Activated naive CD4-positive, alpha-beta T cell treated with anti-CD3 and anti-CD28 coated beads for 36 hours (primary cell): ENCODE measurements around the gene SFXN5. TPM values are rescaled to one million over a fixed set of nuclear protein-coding genes. Genes with fewer than 3 reads are reported as not detected.

Source experiments
- CTCF ChIA-PET: fragments of 350-600 bp; sonication (Branson Sonifier 250); formaldehyde crosslinking; loops from one replicate; lab custom pipeline; 2021; ENCODE audit warnings: antibody characterized with exemption; lab: Charles Lee
- DNase-seq: peaks from one replicate; pipeline ENCODE4 v3.0.0-alpha.2; 2020
- H3K27ac Mint-ChIP-seq: one replicate; pipeline ENCODE4 v1.8.0; 2021; ENCODE audit warnings: mild to moderate bottlenecking, mixed read lengths
- H3K27me3 Mint-ChIP-seq: one replicate; pipeline ENCODE4 v1.8.0; 2021; ENCODE audit warnings: low read depth, mixed read lengths
- H3K36me3 Mint-ChIP-seq: one replicate; pipeline ENCODE4 v1.8.0; 2021; ENCODE audit warnings: low read depth, mixed read lengths
- H3K4me1 Mint-ChIP-seq: one replicate; pipeline ENCODE4 v1.8.0; 2021; ENCODE audit warnings: low read depth, mixed read lengths
- H3K4me3 Mint-ChIP-seq: one replicate; pipeline ENCODE4 v1.8.0; 2021; ENCODE audit warnings: mild to moderate bottlenecking, moderate library complexity, mixed read lengths
- H3K9me3 Mint-ChIP-seq: one replicate; pipeline ENCODE4 v1.8.0; 2021; ENCODE audit warnings: mixed read lengths
- intact Hi-C: fragments of 100-400 bp; cut with micrococcal nuclease; formaldehyde crosslinking; loops from one replicate; pipeline ENCODE4 v1.15.1; 2023
- total RNA-seq, 2 experiments: library from RNA; stranded (reverse); gene quantifications; one replicate each; pipeline ENCODE4 v1.2.3, GENCODE V29; 2021

Gene SFXN5
- total RNA-seq, 2 experiments from 2014 or later = 5.3 to 6.8 TPM

- Mint-ChIP-seq H3K4me3 (no peak overlapping the region), H3K4me1 (peaks cover 2% of the 10 kb centered on the region)
Measured at GRCh38 chr2:72893594-72894319, 177.8 kb downstream of the SFXN5 start.

GRCh38 chr2:72892506-72893173, 178.9 kb downstream of the SFXN5 start:
- H3K36me3 Mint-ChIP-seq = peaks cover 5% of the 10 kb centered on the region
- H3K4me1 Mint-ChIP-seq = peaks cover 8% of the 10 kb centered on the region
- DNase-seq = peak; percentile 75
- no peaks in the 10 kb centered on the region for H3K9me3 Mint-ChIP-seq
- peaks cover 46% of the 10 kb centered on the region for H3K27me3 Mint-ChIP-seq
- H3K27ac Mint-ChIP-seq = no peak overlapping the region
- intact Hi-C loops = loop anchor here (1.0 to 2.0 kb wide), 8 partner anchors 43 to 320 kb away; partner anchors contain the start of gene SFXN5
- CTCF ChIA-PET = interaction anchor here (0.7 to 4.9 kb wide), 25 partner anchors 11 to 320 kb away, joined by 3 to 72 read pairs (median 4); partner anchors contain the start of gene SMYD5
- H3K4me3 Mint-ChIP-seq = no peak overlapping the region

More at GRCh38 chr2:72893594-72894319, 177.8 kb downstream of the SFXN5 start:
- H3K36me3 Mint-ChIP-seq = peaks cover 5% of the 10 kb centered on the region
- no peaks in the 10 kb centered on the region for H3K9me3 Mint-ChIP-seq
- H3K27me3 Mint-ChIP-seq = peaks cover 45% of the 10 kb centered on the region
- H3K27ac Mint-ChIP-seq = no peak overlapping the region
- intact Hi-C loops = loop anchor here (1.0 to 2.0 kb wide), 9 partner anchors 42 to 319 kb away; partner anchors contain the start of gene SFXN5
- CTCF ChIA-PET = interaction anchor here (0.7 to 4.9 kb wide), 20 partner anchors 9 to 319 kb away, joined by 3 to 72 read pairs (median 4); partner anchors contain the start of gene SMYD5
- DNase-seq = peak; percentile 75

Other genes with a start within 250 kb of the SFXN5 start
- 1 to 10 TPM; 6.1 to 7.5 TPM for gene EXOC6B, start 245.7 kb downstream of the SFXN5 start, total RNA-seq
- gene SPR, start 184.3 kb downstream of the SFXN5 start, total RNA-seq = 1 to 10 TPM; 8.4 to 8.7 TPM
- gene EMX1, start 154.2 kb downstream of the SFXN5 start, total RNA-seq = not detected
- gene RAB11FIP5, start 41.2 kb upstream of the SFXN5 start, total RNA-seq = 1 to 10 TPM; 7.3 to 7.4 TPM
- gene NOTO, start 130.9 kb upstream of the SFXN5 start, total RNA-seq = not detected
- gene SMYD5, start 142.5 kb upstream of the SFXN5 start, total RNA-seq = 10 to 100 TPM; 37.4 to 39.0 TPM
- 10 to 100 TPM; 10.1 to 10.2 TPM for gene PRADC1, start 161.5 kb upstream of the SFXN5 start, total RNA-seq
- 100 to 1,000 TPM; 654 to 705 TPM for gene CCT7, start 162.6 kb upstream of the SFXN5 start, total RNA-seq
- 10 to 100 TPM; 11.0 to 11.8 TPM for gene FBXO41, start 212.8 kb upstream of the SFXN5 start, total RNA-seq
- gene EGR4, start 221.8 kb upstream of the SFXN5 start, total RNA-seq = under 1 TPM; 0.07 to 0.12 TPM